GM19467 (cell line): ENCODE measurements around the gene PTPRQ.

Experiments used
- ATAC-seq: cut with Tn5 transposase; IDR thresholded peaks from one replicate; pipeline ENCODE4 v1.9.1; 2021; ENCODE audit warnings: mild to moderate bottlenecking, moderate library complexity; ENCODE audit not compliant: unreplicated experiment

The PTPRQ gene

GRCh38 chr12:80716696-80717469 lies 272.8 kb downstream of the PTPRQ start, which contains the start of gene MYF5:
Gene MYF5 (plus strand): TSS chr12:80716912. CDS start chr12:80717064, 152 bp downstream.
- no peak for ATAC-seq

GRCh38 chr12:80717856-80718255 lies 273.8 kb downstream of the PTPRQ start:
- ATAC-seq: no peak

DNA sequence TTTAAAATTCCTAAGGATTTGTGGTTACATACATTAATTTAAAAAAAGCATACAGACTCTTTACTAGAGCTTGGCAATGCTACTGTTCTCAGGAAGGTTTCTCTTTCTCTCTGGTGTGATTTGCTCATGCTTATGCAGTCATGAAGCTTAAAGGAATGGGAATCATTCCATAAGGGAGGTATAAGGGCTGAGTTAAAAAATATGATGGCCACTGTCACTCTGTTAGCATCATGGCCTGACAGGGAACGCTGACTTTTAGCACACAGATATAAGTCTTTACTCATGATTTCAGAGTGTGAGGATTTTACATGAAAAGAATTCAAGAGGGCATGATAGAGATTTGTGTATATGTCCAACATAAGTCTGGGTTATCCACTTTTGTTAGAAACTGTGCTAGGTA lies 276.5 kb downstream of the PTPRQ start:
- ATAC-seq: no peak

GRCh38 chr12:80721326-80721725 lies 277.3 kb downstream of the PTPRQ start:
- no peak for ATAC-seq
